Measurements from ENCODE around the gene CENPC. TPM values are rescaled to one million over a fixed set of nuclear protein-coding genes. Genes with fewer than 3 reads are reported as not detected.
"Not testable (repeated sequence)": the region's sequence is repeated elsewhere in the genome, so short reads cannot be mapped to it uniquely, and the experiment has no call there.

The CENPC gene
- total RNA-seq, 4 donors from 2014 or later, result 18.9 to 39.6 (median 24.0) TPM

DNA sequence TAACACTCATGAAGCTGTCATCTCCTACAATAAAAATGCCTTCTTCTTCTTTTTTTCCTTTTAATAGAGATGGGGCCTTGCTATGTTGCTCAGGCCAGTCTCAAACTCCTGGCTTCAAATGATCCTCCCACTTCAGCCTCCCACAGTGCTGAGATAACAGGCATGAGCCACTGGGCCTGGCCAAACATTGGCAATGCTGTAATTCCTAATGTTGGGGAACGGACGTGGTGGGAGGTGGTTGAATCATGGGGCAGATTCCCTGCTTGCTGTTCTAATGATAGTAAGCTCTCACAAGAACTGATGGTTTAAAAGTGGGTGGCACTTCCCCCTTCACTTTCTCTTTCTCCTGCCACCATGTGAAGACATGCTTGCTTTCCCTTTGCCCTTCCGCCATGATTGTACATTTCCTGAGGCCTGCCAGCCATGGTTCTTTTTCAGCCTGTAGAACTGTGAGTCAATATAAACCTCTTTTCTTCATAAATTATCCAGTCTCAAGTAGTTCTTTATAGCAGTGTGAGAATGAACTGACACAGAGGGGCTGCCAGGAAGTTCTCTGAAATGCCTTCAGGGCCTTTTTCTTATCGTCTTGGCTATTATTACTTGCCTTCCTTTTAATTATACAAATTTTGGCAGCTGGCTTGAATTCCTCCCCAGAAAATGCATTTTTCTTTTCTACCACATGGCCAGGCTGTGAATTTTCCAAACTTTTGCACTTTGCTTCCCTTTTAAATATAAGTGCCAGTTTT is 93.0 kb downstream of the CENPC start:
- TF ChIP-seq, protein P1, sequence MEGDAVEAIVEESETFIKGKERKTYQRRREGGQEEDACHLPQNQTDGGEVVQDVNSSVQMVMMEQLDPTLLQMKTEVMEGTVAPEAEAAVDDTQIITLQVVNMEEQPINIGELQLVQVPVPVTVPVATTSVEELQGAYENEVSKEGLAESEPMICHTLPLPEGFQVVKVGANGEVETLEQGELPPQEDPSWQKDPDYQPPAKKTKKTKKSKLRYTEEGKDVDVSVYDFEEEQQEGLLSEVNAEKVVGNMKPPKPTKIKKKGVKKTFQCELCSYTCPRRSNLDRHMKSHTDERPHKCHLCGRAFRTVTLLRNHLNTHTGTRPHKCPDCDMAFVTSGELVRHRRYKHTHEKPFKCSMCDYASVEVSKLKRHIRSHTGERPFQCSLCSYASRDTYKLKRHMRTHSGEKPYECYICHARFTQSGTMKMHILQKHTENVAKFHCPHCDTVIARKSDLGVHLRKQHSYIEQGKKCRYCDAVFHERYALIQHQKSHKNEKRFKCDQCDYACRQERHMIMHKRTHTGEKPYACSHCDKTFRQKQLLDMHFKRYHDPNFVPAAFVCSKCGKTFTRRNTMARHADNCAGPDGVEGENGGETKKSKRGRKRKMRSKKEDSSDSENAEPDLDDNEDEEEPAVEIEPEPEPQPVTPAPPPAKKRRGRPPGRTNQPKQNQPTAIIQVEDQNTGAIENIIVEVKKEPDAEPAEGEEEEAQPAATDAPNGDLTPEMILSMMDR (IDR thresholded peaks at IDR 0.05), result no peak
- TF ChIP-seq POLR2A (IDR thresholded peaks at IDR 0.05), result no peak
- intact Hi-C loops (cut with DNase I; ENCODE audit: low total_unique reads), result no loop called here
- WGBS, 2 donors, result 72 to 73% methylated on average over 4 of the region's 4 CpGs
- DNase-seq (ENCODE audit: low spot score in 2 of 2), result no peak
- H3K4me3 ChIP-seq (ENCODE audit: low read depth, poor library complexity, severe bottlenecking), result no peak overlapping the region

DNA sequence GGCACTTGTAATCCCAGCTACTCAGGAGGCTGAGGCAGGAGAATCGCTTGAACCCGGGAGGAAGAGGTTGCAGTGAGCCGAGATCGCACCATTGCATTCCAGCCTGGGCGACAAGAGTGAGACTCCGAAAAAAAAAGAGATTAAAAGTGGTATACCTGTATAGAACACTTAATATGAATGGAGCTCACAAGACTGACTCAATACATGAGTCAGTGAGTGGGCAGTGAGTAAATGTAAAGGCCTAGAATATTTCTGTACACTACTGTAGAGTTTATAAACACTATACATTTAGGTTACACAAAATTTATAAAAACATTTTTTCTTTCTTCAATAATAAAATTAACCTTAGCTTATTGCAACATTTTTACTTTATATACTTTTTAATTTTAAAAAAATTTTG is 93.8 kb downstream of the CENPC start:
- no peak overlapping the region for H3K4me3 ChIP-seq (ENCODE audit: low read depth, poor library complexity, severe bottlenecking)
- WGBS, 2 donors, result 93 to 94% methylated on average over 6 of the region's 6 CpGs
- intact Hi-C loops (cut with DNase I; ENCODE audit: low total_unique reads), result no loop called here
- no peak for TF ChIP-seq POLR2A (IDR thresholded peaks at IDR 0.05)
- TF ChIP-seq, protein P1 (IDR thresholded peaks at IDR 0.05), result no peak
- no peak for DNase-seq (ENCODE audit: low spot score in 2 of 2)

DNA sequence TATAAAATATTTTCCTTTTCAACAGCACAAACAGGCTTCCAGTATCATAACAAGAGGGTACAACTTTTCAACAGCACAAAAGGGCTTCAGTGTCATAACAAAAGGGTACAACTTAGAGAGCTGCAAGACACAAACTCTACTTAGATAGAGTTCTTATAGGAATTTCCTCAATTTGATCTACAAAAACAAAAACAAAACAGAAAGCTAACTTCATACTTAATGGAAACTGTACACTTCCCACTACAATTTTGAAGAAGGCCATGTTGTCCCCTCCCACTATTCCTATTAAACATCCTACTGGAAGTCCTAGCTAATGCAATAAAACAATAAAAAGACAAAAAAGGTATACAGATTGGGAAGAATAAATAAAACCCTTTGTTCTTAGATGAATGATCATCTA is 96.7 kb downstream of the CENPC start:
- no peak overlapping the region for H3K4me3 ChIP-seq (ENCODE audit: low read depth, poor library complexity, severe bottlenecking)
- no peak for DNase-seq (ENCODE audit: low spot score in 2 of 2)
- intact Hi-C loops (cut with DNase I; ENCODE audit: low total_unique reads), result no loop called here
- no peak for TF ChIP-seq POLR2A (IDR thresholded peaks at IDR 0.05)
- TF ChIP-seq, protein P1 (IDR thresholded peaks at IDR 0.05), result no peak

DNA sequence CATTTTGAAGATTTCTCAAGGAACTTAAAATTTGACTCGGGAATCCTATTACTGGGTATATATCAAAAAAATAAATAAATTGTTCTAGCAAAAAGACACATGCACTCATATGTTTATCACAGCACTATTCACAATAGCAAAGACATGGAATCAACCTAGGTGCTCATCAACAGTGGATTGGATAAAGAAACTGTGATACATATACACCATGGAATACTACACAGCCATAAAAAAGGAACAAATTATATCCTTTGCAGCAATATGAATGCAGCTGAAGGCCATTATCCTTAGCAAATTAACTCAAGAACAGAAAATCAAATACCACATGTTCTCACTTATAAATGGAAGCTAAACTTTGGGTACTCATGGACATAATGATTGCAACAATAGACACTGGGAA is 97.4 kb downstream of the CENPC start:
- no peak overlapping the region for H3K4me3 ChIP-seq (ENCODE audit: low read depth, poor library complexity, severe bottlenecking)
- DNase-seq (ENCODE audit: low spot score in 2 of 2), result no peak
- intact Hi-C loops (cut with DNase I; ENCODE audit: low total_unique reads), result no loop called here
- 94 to 97% methylated on average over 1 of the region's 1 CpG for WGBS, 2 donors
- TF ChIP-seq, protein P1 (IDR thresholded peaks at IDR 0.05), result no peak
- no peak for TF ChIP-seq POLR2A (IDR thresholded peaks at IDR 0.05)

DNA sequence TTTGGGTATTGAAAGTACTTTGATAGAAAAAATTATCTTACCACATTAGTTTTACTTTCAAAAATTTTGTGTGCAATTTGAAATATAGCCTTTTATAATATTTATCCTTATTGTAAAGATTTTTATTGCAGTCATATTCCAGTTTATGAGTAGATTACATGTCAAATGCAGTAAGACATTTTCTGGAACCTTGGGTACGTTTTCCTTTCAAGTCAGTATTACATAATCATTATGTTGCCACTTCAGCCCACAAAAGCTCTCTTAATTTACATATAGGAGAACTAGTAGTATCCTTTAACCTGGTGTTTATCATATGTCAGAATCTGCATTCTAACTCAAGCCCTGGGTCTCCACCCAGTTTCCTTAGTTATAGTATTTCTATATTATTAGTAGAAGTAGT is 98.5 kb downstream of the CENPC start:
- TF ChIP-seq, protein P1 (IDR thresholded peaks at IDR 0.05), result no peak
- intact Hi-C loops (cut with DNase I; ENCODE audit: low total_unique reads), result no loop called here
- no peak for DNase-seq (ENCODE audit: low spot score in 2 of 2)
- H3K4me3 ChIP-seq (ENCODE audit: low read depth, poor library complexity, severe bottlenecking), result no peak overlapping the region
- WGBS, 2 donors, result 50 to 74% methylated on average over 1 of the region's 1 CpG

DNA sequence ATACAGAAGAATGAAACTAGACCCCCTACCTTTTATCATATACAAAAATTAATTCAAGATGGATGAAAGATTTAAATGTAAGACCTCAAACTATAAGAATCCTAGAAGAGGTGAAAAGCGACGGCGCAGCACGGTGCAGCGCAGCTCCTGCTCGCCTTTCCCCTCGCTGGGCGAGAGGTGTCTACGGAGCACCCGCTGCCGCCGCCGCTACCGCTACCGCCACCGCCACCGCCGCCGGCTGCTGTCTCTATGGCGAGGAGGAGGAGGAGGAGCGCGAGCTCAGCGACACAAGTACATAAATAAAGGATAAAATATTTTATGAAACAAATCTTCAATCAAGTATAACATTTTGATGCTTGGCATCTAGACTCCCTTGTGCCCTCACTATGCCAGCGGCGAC is 99.4 kb downstream of the CENPC start:
- DNase-seq (ENCODE audit: low spot score in 2 of 2); H3K4me3 ChIP-seq (ENCODE audit: low read depth, poor library complexity, severe bottlenecking); intact Hi-C loops (cut with DNase I; ENCODE audit: low total_unique reads): not testable (repeated sequence)
- WGBS, 2 donors, result 58 to 59% methylated on average over 25 of the region's 25 CpGs

Measured in lower leg skin (tissue), 4 donors.